GM19452 (cell line): Measurements from ENCODE around the gene UBE2Z.

Experiments
- ATAC-seq: cut with Tn5 transposase; IDR thresholded peaks from one replicate; pipeline ENCODE4 v1.9.1; 2021; ENCODE audit not compliant: unreplicated experiment

UBE2Z gene

DNA sequence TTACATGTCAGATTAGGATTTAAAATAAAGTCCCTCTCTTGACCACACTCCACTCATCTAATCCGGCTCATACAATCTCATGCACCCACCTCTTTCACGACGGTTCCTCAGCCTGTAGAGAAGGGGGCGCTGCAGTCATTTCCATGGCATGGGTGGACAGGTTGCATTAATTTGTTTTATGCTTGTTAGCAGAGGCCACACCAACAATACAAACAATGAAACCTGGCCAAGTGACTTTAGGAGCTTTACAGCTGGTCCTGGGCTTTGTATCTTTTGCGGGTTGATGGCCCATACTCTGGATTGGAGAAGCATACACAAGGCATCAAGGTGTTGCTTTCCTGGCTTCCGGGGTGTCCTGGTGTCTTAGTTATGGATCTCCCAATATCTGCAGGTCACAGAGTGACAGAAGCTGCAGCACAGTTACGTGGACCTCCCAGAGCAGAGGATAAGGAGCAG lies 46.1 kb downstream of the UBE2Z start:
- ATAC-seq: no peak

DNA sequence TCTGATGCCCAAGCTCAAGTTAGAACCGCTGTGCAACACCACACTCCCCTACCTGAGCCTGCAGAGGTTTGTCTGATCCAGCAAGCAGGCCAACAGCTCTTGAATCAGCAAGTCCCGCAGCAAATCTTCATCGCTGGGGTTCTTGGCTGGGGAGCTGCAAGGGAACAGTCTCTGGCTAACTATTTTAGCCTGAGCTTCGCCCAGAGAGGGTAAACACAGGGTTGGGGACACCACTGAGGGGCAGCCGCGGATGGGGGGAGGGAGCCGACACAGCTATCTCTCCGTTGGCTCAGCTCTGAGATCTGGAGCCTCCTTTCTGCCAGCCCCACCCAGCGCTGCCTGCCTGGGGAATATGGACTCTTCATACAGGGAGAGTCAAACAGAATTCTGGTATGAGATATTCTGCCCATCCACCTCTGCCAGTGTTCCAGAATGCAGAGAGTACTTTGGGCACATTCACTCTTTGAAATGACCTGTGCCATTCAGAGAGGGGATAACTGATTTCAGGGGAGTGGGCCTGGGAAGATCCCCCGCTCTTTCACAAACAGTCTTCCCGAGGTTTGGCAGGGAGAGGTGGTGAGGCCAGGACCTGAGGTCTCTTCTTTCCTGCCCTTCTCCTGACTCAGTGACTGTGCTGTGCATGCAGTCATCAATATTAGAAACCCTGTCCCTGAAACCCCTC lies 52.8 kb downstream of the UBE2Z start:
- no peak for ATAC-seq

- no peak for ATAC-seq
Observed at GRCh38 chr17:48961516-48962233, 53.5 kb downstream of the UBE2Z start.

DNA sequence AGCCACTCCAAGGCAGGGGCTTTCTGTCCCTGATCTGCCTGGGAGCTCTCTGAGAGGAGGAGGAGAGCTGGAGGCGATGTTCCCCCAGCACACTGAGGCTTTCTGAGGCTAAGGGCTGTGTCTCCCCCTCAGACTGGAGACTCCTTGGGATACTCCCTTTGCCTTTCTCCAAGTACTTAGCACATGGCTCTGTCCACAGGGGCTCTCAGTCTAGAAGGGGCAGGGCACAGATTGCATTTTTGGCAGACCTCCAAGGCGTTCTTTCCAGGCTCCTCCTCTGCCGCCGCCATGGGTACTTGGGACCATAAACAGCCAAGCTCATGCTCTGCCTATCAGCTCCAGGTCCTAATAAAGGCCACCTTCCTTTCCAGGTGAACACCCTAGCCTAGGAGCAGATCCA lies 62.0 kb downstream of the UBE2Z start:
- no peak for ATAC-seq

- no peak for ATAC-seq
Observed at GRCh38 chr17:48970865-48971687, 62.9 kb downstream of the UBE2Z start.

GRCh38 chr17:48972749-48973097 lies 64.5 kb downstream of the UBE2Z start:
- ATAC-seq: no peak

GRCh38 chr17:48973806-48974205 lies 65.6 kb downstream of the UBE2Z start:
- no peak for ATAC-seq
